22Rv1 (cell line): ENCODE data around the gene TPM3.

Experiments
- CTCF ChIP-seq: fragments of 450-650 bp; IDR thresholded peaks from 2 replicates; pipeline ENCODE4 v1.5.1; 2017; ENCODE audit warnings: mild to moderate bottlenecking
- ZFX ChIP-seq: fragments of 450-650 bp; IDR thresholded peaks from 2 replicates; pipeline ENCODE4 v1.6.1; 2017; ENCODE audit warnings: antibody characterized with exemption, borderline replicate concordance

- TF ChIP-seq CTCF (no peak), ZFX (no peak)
These were observed 40.6 kb downstream of the TPM3 start for GRCh38 chr1:154151311-154151710.
